ENCODE results near the gene CARD11. TPM values are rescaled to one million over a fixed set of nuclear protein-coding genes. Genes with fewer than 3 reads are reported as not detected.

CARD11 gene
- polyA plus RNA-seq, 1 of the 3 experiments (the other 2 are of a cell fraction), result not detected

- no peak for TF ChIP-seq TEAD4 (IDR thresholded peaks at IDR 0.05; ENCODE audit: borderline replicate concordance, insufficient read depth)
These were observed 16.4 kb downstream of the CARD11 start (continued) for GRCh38 chr7:3027005-3027845.

DNA sequence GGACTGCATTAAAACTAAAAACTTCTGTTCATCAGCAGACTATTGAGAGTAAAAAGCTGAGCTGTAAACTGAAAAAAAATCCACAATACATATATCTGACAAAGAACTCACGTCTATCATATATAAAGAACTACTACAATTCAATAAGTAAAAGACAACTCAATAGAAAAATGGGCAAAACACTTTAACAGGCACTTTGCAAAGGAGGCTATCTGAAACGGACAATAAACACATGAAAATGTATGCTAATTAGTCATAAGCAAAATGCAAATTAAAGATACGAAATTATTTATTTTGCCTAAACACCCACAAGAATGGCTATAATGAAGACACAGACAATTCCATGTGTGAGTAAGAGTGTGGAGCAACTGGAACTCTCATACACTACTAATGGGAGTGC lies 18.1 kb downstream of the CARD11 start:
- TF ChIP-seq NFIC (IDR thresholded peaks at IDR 0.05; ENCODE audit: borderline replicate concordance), result no peak
- no peak for TF ChIP-seq RCOR1 (IDR thresholded peaks at IDR 0.05; ENCODE audit: low read length)
- TF ChIP-seq NRF1 (IDR thresholded peaks at IDR 0.05; ENCODE audit: low read depth, low read length), result no peak
- no peak for TF ChIP-seq RFX5 (IDR thresholded peaks at IDR 0.05; ENCODE audit: low read length)
- TF ChIP-seq GABPA (IDR thresholded peaks at IDR 0.05; ENCODE audit: low read depth), result no peak
- no peak for TF ChIP-seq REST (IDR thresholded peaks at IDR 0.05; ENCODE audit: low read depth, low read length)
- TF ChIP-seq RXRA (IDR thresholded peaks at IDR 0.05; ENCODE audit: borderline replicate concordance, low read depth), result no peak
- no peak for TF ChIP-seq GATA2 (CRISPR knock-in tag; IDR thresholded peaks at IDR 0.05)
- TF ChIP-seq MEF2A (IDR thresholded peaks at IDR 0.05; ENCODE audit: borderline replicate concordance, low read depth), result no peak
- TF ChIP-seq CTCF (IDR thresholded peaks at IDR 0.05), result no peak
- Histone ChIP-seq H3K4me1 (ENCODE audit: control insufficient read depth in 1 of 2, insufficient read depth in 2 of 2, low read depth in 1 of 2, low read length in 1 of 2) (peaks cover 0 to 26% of the 10 kb centered on the region in 2 experiments; a peak in 2 of 4 replicates), H3K27ac (ENCODE audit: low read depth in 2 of 2, low read length in 1 of 2) (no peak overlapping the region), H3F3A (replicated peaks; ENCODE audit: insufficient read depth) (no peaks in the 10 kb centered on the region), H3K36me3 (replicated peaks in 1 of 2; ENCODE audit: control insufficient read depth in 1 of 2, insufficient read depth in 2 of 2, low read length in 1 of 2) (no peaks in the 10 kb centered on the region), H4K20me1 (ENCODE audit: insufficient read depth) (no peaks in the 10 kb centered on the region), H2AFZ (ENCODE audit: low read depth) (no peak overlapping the region), H3K79me2 (ENCODE audit: insufficient read depth) (no peaks in the 10 kb centered on the region), H3K4me3 (ENCODE audit: low read depth in 2 of 2, low read length in 1 of 2) (no peak overlapping the region), H3K4me2 (no peak overlapping the region), H3K9me3 (no peaks in the 10 kb centered on the region), H3K9me2 (no peaks in the 10 kb centered on the region), H3K9ac (no peak overlapping the region), H3K27me3 (ENCODE audit: insufficient read depth) (no peaks in the 10 kb centered on the region)
- DNase-seq, result no peak
- ChIA-PET POLR2A (no interaction called here), CTCF (interaction anchor here (1.5 kb wide), 1 partner anchor 18 kb away, joined by 4 read pairs; no protein-coding TSS in a partner anchor)
- 36% methylated on average over 3 of the region's 3 CpGs for WGBS (ENCODE audit: low lambda C conversion rate)

Measured in SK-N-SH (cell line).